ENCODE data around the gene PTPRK.

- TF ChIP-seq CTCF (IDR thresholded peaks at IDR 0.05) = no peak
- TF ChIP-seq POLR2A (IDR thresholded peaks at IDR 0.05) = no peak
Observed at GRCh38 chr6:128284128-128284527, 236.3 kb downstream of the PTPRK start.

Data from lower leg skin (tissue), 3 donors.